H9 (cell line): ENCODE data around the gene DDX20. TPM values are rescaled to one million over a fixed set of nuclear protein-coding genes. Genes with fewer than 3 reads are reported as not detected.

ENCODE experiments used
- DNase-seq: peaks from one replicate; pipeline ENCODE4 v3.0.0-alpha.2; 2017
- H2AFZ ChIP-seq: one replicate; pipeline ENCODE4 v1.6.1; 2013; ENCODE audit warnings: mild to moderate bottlenecking, low read length, control low read depth, moderate library complexity
- H2AK5ac ChIP-seq: 2 replicates; pipeline ENCODE4 v1.6.1; 2013; ENCODE audit warnings: low read length, control low read depth, mixed read lengths; ENCODE audit not compliant: insufficient read length
- H2BK120ac ChIP-seq: one replicate; pipeline ENCODE4 v1.6.1; 2013; ENCODE audit warnings: low read depth, mild to moderate bottlenecking, low read length, control low read depth, inconsistent platforms; ENCODE audit not compliant: poor library complexity, severe bottlenecking
- H2BK12ac ChIP-seq: 2 replicates; pipeline ENCODE4 v1.6.1; 2013; ENCODE audit warnings: low read length, control low read depth, mixed read lengths, low read depth; ENCODE audit not compliant: insufficient read length
- H2BK15ac ChIP-seq: 2 replicates; pipeline ENCODE4 v1.6.1; 2013; ENCODE audit warnings: low read depth, low read length, control low read depth
- H2BK20ac ChIP-seq: one replicate; pipeline ENCODE4 v1.6.1; 2013; ENCODE audit warnings: low read depth, mild to moderate bottlenecking, low read length, control low read depth, inconsistent platforms; ENCODE audit not compliant: poor library complexity, severe bottlenecking
- H2BK5ac ChIP-seq: 2 replicates; pipeline ENCODE4 v1.6.1; 2013; ENCODE audit warnings: low read length, control low read depth, mixed read lengths; ENCODE audit not compliant: insufficient read length
- H3K14ac ChIP-seq: 2 replicates; pipeline ENCODE4 v1.6.1; 2013; ENCODE audit warnings: low read length, control low read depth; ENCODE audit not compliant: insufficient read depth
- H3K18ac ChIP-seq: 2 replicates; pipeline ENCODE4 v1.6.1; 2013; ENCODE audit warnings: low read depth, mild to moderate bottlenecking, mixed read lengths, low read length, control low read depth; ENCODE audit not compliant: insufficient read length
- H3K23ac ChIP-seq: 2 replicates; pipeline ENCODE4 v1.6.1; 2013; ENCODE audit warnings: low read length, control low read depth, mixed read lengths, low read depth; ENCODE audit not compliant: insufficient read length
- H3K23me2 ChIP-seq: 2 replicates; pipeline ENCODE4 v1.6.1; 2013; ENCODE audit warnings: low read depth, mild to moderate bottlenecking, mixed read lengths, low read length, control low read depth; ENCODE audit not compliant: insufficient read length, poor library complexity, severe bottlenecking
- H3K27ac ChIP-seq: 2 replicates; pipeline ENCODE4 v1.5.1; 2013; ENCODE audit warnings: low read length, control low read depth, mixed read lengths, low read depth; ENCODE audit not compliant: insufficient read length
- H3K27me3 ChIP-seq: 2 replicates; pipeline ENCODE4 v1.6.1; 2013; ENCODE audit warnings: low read length, control low read depth, inconsistent platforms; ENCODE audit not compliant: insufficient read depth
- H3K4ac ChIP-seq: 2 replicates; pipeline ENCODE4 v1.6.1; 2013; ENCODE audit warnings: low read depth, mild to moderate bottlenecking, control low read depth, inconsistent platforms, low read length, moderate library complexity
- H3K4me1 ChIP-seq: 2 replicates; pipeline ENCODE4 v1.6.1; 2013; ENCODE audit warnings: low read length, control low read depth, inconsistent platforms; ENCODE audit not compliant: insufficient read depth
- H3K4me2 ChIP-seq: 2 replicates; pipeline ENCODE4 v1.6.1; 2013; ENCODE audit warnings: low read length, control low read depth, mixed read lengths; ENCODE audit not compliant: insufficient read length, insufficient read depth
- H3K56ac ChIP-seq: 2 replicates; pipeline ENCODE4 v1.6.1; 2013; ENCODE audit warnings: low read depth, mild to moderate bottlenecking, mixed read lengths, low read length, control low read depth; ENCODE audit not compliant: insufficient read length
- H3K79me1 ChIP-seq: 2 replicates; pipeline ENCODE4 v1.6.1; 2013; ENCODE audit warnings: low read depth, mild to moderate bottlenecking, moderate library complexity, low read length, control low read depth, inconsistent platforms; ENCODE audit not compliant: insufficient read depth, poor library complexity, severe bottlenecking
- H3K79me2 ChIP-seq: 2 replicates; pipeline ENCODE4 v1.6.1; 2013; ENCODE audit warnings: low read length, control low read depth, inconsistent platforms; ENCODE audit not compliant: insufficient read depth
- H3K9ac ChIP-seq: 2 replicates; pipeline ENCODE4 v1.6.1; 2013; ENCODE audit warnings: low read length, control low read depth, mixed read lengths; ENCODE audit not compliant: insufficient read length; ENCODE audit errors: extremely low read depth
- H3K9me3 ChIP-seq: one replicate; pipeline ENCODE4 v1.6.1; 2013; ENCODE audit warnings: low read depth, low read length, inconsistent platforms; ENCODE audit not compliant: control insufficient read depth
- H3T11ph ChIP-seq: one replicate; pipeline ENCODE4 v1.6.1; 2013; ENCODE audit warnings: mild to moderate bottlenecking, low read length, control low read depth, inconsistent platforms
- H4K20me1 ChIP-seq: one replicate; pipeline ENCODE4 v1.6.1; 2013; ENCODE audit not compliant: control insufficient read depth, insufficient read length, insufficient read depth
- H4K5ac ChIP-seq: 2 replicates; pipeline ENCODE4 v1.6.1; 2013; ENCODE audit warnings: low read depth, mild to moderate bottlenecking, mixed read lengths, low read length, control low read depth; ENCODE audit not compliant: insufficient read length
- H4K8ac ChIP-seq: replicated peaks from 2 replicates; pipeline ENCODE4 v1.6.1; 2013; ENCODE audit warnings: low read length, control low read depth, mixed read lengths, low read depth; ENCODE audit not compliant: insufficient read length
- H4K91ac ChIP-seq: 2 replicates; pipeline ENCODE4 v1.6.1; 2013; ENCODE audit warnings: low read depth, mild to moderate bottlenecking, moderate library complexity, mixed read lengths, low read length, control low read depth; ENCODE audit not compliant: insufficient read length
- H3K27ac Mint-ChIP-seq, 3 experiments: 2 replicates in 2 of 3; 3 replicates in 1 of 3; pipeline ENCODE4 v1.8.0; 2020 to 2021; ENCODE audit warnings: mixed read lengths in 3 of 3, mild to moderate bottlenecking in 1 of 3, moderate library complexity in 1 of 3
- H3K27me3 Mint-ChIP-seq: 2 replicates; pipeline ENCODE4 v1.8.0; 2021; ENCODE audit warnings: low read depth, mild to moderate bottlenecking, moderate library complexity, mixed read lengths
- H3K36me3 Mint-ChIP-seq, 3 experiments: 2 replicates in 2 of 3; 3 replicates in 1 of 3; pipeline ENCODE4 v1.8.0; 2020 to 2021; ENCODE audit warnings: low read depth in 3 of 3, mixed read lengths in 3 of 3; ENCODE audit not compliant: insufficient read depth in 1 of 3
- H3K4me1 Mint-ChIP-seq, 2 experiments: 2 replicates each; pipeline ENCODE4 v1.8.0; 2020; ENCODE audit warnings: mixed read lengths in 2 of 2
- H3K4me3 Mint-ChIP-seq, 2 experiments: 2 replicates in 1 of 2; 3 replicates in 1 of 2; pipeline ENCODE4 v1.8.0; 2020 to 2021; ENCODE audit warnings: mild to moderate bottlenecking in 2 of 2, mixed read lengths in 2 of 2, moderate library complexity in 1 of 2
- H3K9me3 Mint-ChIP-seq, 2 experiments: 2 replicates in 1 of 2; 3 replicates in 1 of 2; pipeline ENCODE4 v1.8.0; 2020; ENCODE audit warnings: mild to moderate bottlenecking in 2 of 2, mixed read lengths in 2 of 2, moderate library complexity in 1 of 2
- WGBS: extraction: QIAGEN DNeasy Blood & Tissue Kit; methylation state at CpG from one replicate; pipeline ENCODE4 v1.1.7; 2013; ENCODE audit warnings: missing lambda C conversion rate, low lambda C conversion rate, mixed read lengths; ENCODE audit not compliant: insufficient read length; ENCODE audit errors: extremely low coverage; 5-methylcytosine and 5-hydroxymethylcytosine counted together
- total RNA-seq: library from RNA; stranded (reverse); gene quantifications from 2 replicates; pipeline ENCODE4 v1.2.1, GENCODE V29; 2021
- TF ChIP-seq, protein P1 (sequence below): fragments of 200-600 bp; sonication (generic); conservative IDR thresholded peaks from 3 replicates; pipeline ENCODE4 v1.8.0; 2021; ENCODE audit warnings: antibody characterized with exemption, mild to moderate bottlenecking

Gene DDX20
- total RNA-seq, 1 experiment from 2014 or later: 38.3 TPM

DNA sequence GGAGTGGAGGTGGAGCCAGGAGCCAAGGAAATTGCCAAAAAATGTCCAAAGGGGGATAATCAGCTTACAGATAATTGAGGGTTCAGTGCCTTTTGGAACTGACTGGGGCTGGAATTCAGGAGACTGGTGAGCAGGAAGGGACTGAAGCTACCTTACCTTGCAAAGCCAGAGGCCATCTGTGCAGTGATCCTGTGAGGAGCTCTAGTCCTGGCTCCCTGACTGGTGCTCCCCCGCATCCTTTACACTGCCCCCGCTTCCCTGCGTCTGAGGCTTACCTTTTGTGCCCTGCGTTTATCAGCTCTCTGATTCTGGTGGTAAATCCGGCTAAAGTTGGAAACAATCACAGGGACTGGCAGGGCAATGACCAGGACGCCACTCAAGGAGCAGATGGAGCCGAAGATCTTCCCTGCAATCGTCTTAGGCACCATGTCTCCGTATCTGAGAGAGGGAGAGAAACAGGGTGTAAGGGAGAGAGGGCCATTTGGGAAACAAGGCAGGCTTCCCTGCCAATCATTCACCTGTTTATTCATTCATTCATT, 31.0 kb downstream of the DDX20 start:
- no peaks in the 10 kb centered on the region for H4K20me1 ChIP-seq
- H3K14ac ChIP-seq: no peak overlapping the region
- no peaks in the 10 kb centered on the region; the same call in 1 of the 2 replicates for H3K79me2 ChIP-seq
- H3K27ac ChIP-seq: no peak overlapping the region
- H3T11ph ChIP-seq: no peak overlapping the region
- H2BK15ac ChIP-seq: no peak overlapping the region
- Mint-ChIP-seq H3K9me3 (no peaks in the 10 kb centered on the region), H3K4me3 (peak overlapping the region in 1 of 2 experiments; percentile 40; a peak in 1 of 5 replicates), H3K27ac (no peak overlapping the region), H3K27me3 (no peaks in the 10 kb centered on the region), H3K4me1 (peaks cover 6 to 8% of the 10 kb centered on the region in 2 experiments), H3K36me3 (no peaks in the 10 kb centered on the region)
- peaks cover 3% of the 10 kb centered on the region for H3K9me3 ChIP-seq
- H2AK5ac ChIP-seq: no peak overlapping the region
- H3K9ac ChIP-seq: no peak overlapping the region
- H4K8ac ChIP-seq: no peak overlapping the region
- H3K4ac ChIP-seq: no peak overlapping the region
- no peak overlapping the region for H3K56ac ChIP-seq
- DNase-seq: no peak
- no peak overlapping the region for H3K4me2 ChIP-seq
- no peaks in the 10 kb centered on the region for H3K23me2 ChIP-seq
- no peak overlapping the region for H2AFZ ChIP-seq
- no peak overlapping the region for H2BK120ac ChIP-seq
- no CpG with 5 or more reads among the region's 9 CpGs for WGBS
- TF ChIP-seq, protein P1, sequence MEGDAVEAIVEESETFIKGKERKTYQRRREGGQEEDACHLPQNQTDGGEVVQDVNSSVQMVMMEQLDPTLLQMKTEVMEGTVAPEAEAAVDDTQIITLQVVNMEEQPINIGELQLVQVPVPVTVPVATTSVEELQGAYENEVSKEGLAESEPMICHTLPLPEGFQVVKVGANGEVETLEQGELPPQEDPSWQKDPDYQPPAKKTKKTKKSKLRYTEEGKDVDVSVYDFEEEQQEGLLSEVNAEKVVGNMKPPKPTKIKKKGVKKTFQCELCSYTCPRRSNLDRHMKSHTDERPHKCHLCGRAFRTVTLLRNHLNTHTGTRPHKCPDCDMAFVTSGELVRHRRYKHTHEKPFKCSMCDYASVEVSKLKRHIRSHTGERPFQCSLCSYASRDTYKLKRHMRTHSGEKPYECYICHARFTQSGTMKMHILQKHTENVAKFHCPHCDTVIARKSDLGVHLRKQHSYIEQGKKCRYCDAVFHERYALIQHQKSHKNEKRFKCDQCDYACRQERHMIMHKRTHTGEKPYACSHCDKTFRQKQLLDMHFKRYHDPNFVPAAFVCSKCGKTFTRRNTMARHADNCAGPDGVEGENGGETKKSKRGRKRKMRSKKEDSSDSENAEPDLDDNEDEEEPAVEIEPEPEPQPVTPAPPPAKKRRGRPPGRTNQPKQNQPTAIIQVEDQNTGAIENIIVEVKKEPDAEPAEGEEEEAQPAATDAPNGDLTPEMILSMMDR: no peak
- H3K18ac ChIP-seq: no peak overlapping the region
- H2BK5ac ChIP-seq: no peak overlapping the region
- no peak overlapping the region for H4K5ac ChIP-seq
- no peak overlapping the region for H2BK20ac ChIP-seq
- no peak overlapping the region for H4K91ac ChIP-seq
- no peak overlapping the region for H2BK12ac ChIP-seq
- peaks cover 2% of the 10 kb centered on the region; the same call in 1 of the 2 replicates for H3K4me1 ChIP-seq
- H3K23ac ChIP-seq: no peak overlapping the region
- no peaks in the 10 kb centered on the region for H3K27me3 ChIP-seq
- no peaks in the 10 kb centered on the region for H3K79me1 ChIP-seq
